Smooth muscle cell of the pulmonary artery (primary cell): Measurements from ENCODE around the gene NR5A2. TPM values are rescaled to one million over a fixed set of nuclear protein-coding genes. Genes with fewer than 3 reads are reported as not detected.

Source experiments
- total RNA-seq: library from RNA; depleted of rRNA; stranded (reverse); fragments of >200 nt; gene quantifications from 2 replicates; pipeline ENCODE4 v1.2.3, GENCODE V29; 2014

NR5A2 gene
- total RNA-seq: under 0.01 and 0.33 TPM in 2 replicates

DNA sequence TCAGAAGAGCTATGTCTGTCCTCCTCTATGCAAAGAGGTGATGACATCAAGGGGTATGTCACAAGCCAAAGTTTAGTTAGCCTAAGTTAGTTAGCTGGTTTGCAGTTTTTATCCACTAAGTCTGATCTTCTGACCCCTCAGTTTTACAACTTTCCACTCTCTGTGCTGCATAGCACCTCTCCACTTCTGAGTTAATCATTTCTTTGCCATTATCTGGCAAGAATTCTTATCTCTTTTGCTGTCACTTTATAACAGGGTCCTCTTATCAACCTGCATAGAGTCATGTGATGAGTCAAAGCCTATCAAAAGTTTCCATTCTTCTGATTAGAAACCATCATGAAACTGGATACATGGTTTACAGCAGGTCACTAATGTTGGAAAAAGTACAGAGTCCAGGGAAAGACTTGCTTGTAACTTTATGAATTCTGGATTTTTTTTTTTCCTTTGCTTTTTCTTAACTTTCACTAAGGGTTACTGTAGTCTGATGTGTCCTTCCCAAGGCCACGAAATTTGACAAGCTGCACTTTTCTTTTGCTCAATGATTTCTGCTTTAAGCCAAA is at the start of gene NR5A2:
Gene NR5A2, plus strand, starts transcription at position 447 of the 560 bp plus-strand sequence. CDS start 138 bp downstream, outside the sequence.

